ENCODE results near the gene BMAL1.

DNA sequence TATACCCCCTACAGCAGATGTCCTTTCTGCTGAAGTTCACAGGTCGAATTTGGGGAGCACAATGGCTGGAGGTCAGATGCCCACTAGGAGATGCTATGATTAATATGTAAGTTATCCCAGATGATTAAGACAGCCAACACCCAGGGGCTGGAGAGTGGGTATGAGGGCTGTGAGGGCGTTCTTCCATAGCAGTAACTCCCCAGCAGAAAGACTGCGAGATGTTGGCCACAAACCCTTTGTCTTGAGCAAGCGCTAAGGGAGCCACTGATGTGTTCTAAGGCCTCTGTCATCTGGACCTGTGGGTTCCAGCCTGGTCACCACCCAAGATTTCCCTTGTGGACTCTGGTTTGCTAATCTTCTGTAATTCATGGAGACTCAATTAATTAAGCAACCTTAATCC is 77.6 kb downstream of the BMAL1 start:
- TF ChIP-seq POLR2A (IDR thresholded peaks at IDR 0.05) = no peak
- TF ChIP-seq, protein P1, sequence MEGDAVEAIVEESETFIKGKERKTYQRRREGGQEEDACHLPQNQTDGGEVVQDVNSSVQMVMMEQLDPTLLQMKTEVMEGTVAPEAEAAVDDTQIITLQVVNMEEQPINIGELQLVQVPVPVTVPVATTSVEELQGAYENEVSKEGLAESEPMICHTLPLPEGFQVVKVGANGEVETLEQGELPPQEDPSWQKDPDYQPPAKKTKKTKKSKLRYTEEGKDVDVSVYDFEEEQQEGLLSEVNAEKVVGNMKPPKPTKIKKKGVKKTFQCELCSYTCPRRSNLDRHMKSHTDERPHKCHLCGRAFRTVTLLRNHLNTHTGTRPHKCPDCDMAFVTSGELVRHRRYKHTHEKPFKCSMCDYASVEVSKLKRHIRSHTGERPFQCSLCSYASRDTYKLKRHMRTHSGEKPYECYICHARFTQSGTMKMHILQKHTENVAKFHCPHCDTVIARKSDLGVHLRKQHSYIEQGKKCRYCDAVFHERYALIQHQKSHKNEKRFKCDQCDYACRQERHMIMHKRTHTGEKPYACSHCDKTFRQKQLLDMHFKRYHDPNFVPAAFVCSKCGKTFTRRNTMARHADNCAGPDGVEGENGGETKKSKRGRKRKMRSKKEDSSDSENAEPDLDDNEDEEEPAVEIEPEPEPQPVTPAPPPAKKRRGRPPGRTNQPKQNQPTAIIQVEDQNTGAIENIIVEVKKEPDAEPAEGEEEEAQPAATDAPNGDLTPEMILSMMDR (IDR thresholded peaks at IDR 0.05) = no peak
